ENCODE results near the gene CHKA.

CHKA gene

GRCh38 chr11:68038718-68039525 lies 82.3 kb downstream of the CHKA start, which contains the start of gene TCIRG1:
Gene TCIRG1 (plus strand): TSS chr11:68039025. CDS start chr11:68041272, 2,247 bp downstream.
- H3K9ac ChIP-seq (ENCODE audit: low read depth, low read length), result peak within 1 kb of the TSS; percentile 89
- H3K9me3 ChIP-seq (replicated peaks; ENCODE audit: low read length), result no peaks in the 10 kb centered on the region
- no peaks in the 10 kb centered on the region for H3K27me3 ChIP-seq (ENCODE audit: control insufficient read depth, insufficient read depth, low read length)
- peak within 1 kb of the TSS; percentile 91 for H3K4me3 ChIP-seq (ENCODE audit: low read length)
- H3K4me1 ChIP-seq (ENCODE audit: control insufficient read depth, insufficient read depth, low read length), result peaks cover 53% of the 10 kb centered on the region
- peaks cover 17% of the 10 kb centered on the region for H3K36me3 ChIP-seq (ENCODE audit: insufficient read depth, low read length)
- peak within 1 kb of the TSS; percentile 90 for H3K4me2 ChIP-seq (ENCODE audit: low read length)

- peaks cover 56% of the 10 kb centered on the region for H3K4me1 ChIP-seq (ENCODE audit: control insufficient read depth, insufficient read depth, low read length)
- H3K4me2 ChIP-seq (ENCODE audit: low read length), result peak overlapping the region; percentile 90
- H3K9me3 ChIP-seq (replicated peaks; ENCODE audit: low read length), result no peaks in the 10 kb centered on the region
- peak overlapping the region; percentile 89 for H3K9ac ChIP-seq (ENCODE audit: low read depth, low read length)
- no peaks in the 10 kb centered on the region for H3K27me3 ChIP-seq (ENCODE audit: control insufficient read depth, insufficient read depth, low read length)
- peaks cover 23% of the 10 kb centered on the region for H3K36me3 ChIP-seq (ENCODE audit: insufficient read depth, low read length)
- peak overlapping the region; percentile 91 for H3K4me3 ChIP-seq (ENCODE audit: low read length)
These were observed 82.9 kb downstream of the CHKA start for GRCh38 chr11:68038226-68038717.

- Histone ChIP-seq H3K4me3 (ENCODE audit: low read length) (peak overlapping the region; percentile 91), H3K9ac (ENCODE audit: low read depth, low read length) (peak overlapping the region; percentile 89), H3K4me2 (ENCODE audit: low read length) (peak overlapping the region; percentile 90), H3K27me3 (ENCODE audit: control insufficient read depth, insufficient read depth, low read length) (no peaks in the 10 kb centered on the region), H3K36me3 (ENCODE audit: insufficient read depth, low read length) (peaks cover 20% of the 10 kb centered on the region), H3K9me3 (replicated peaks; ENCODE audit: low read length) (no peaks in the 10 kb centered on the region), H3K4me1 (ENCODE audit: control insufficient read depth, insufficient read depth, low read length) (peaks cover 49% of the 10 kb centered on the region)
These were observed 83.6 kb downstream of the CHKA start for GRCh38 chr11:68037411-68038225.

- peaks cover 56% of the 10 kb centered on the region for H3K4me1 ChIP-seq (ENCODE audit: control insufficient read depth, insufficient read depth, low read length)
- H3K9me3 ChIP-seq (replicated peaks; ENCODE audit: low read length), result no peaks in the 10 kb centered on the region
- H3K27me3 ChIP-seq (ENCODE audit: control insufficient read depth, insufficient read depth, low read length), result no peaks in the 10 kb centered on the region
- H3K9ac ChIP-seq (ENCODE audit: low read depth, low read length), result no peak overlapping the region
- no peak overlapping the region for H3K4me2 ChIP-seq (ENCODE audit: low read length)
- H3K36me3 ChIP-seq (ENCODE audit: insufficient read depth, low read length), result peaks cover 27% of the 10 kb centered on the region
- H3K4me3 ChIP-seq (ENCODE audit: low read length), result no peak overlapping the region
These were observed 84.4 kb downstream of the CHKA start for GRCh38 chr11:68036717-68037239.

GRCh38 chr11:68036141-68036716 lies 85.0 kb downstream of the CHKA start:
- H3K36me3 ChIP-seq (ENCODE audit: insufficient read depth, low read length), result peaks cover 27% of the 10 kb centered on the region
- peaks cover 56% of the 10 kb centered on the region for H3K4me1 ChIP-seq (ENCODE audit: control insufficient read depth, insufficient read depth, low read length)
- no peak overlapping the region for H3K4me3 ChIP-seq (ENCODE audit: low read length)
- no peaks in the 10 kb centered on the region for H3K9me3 ChIP-seq (replicated peaks; ENCODE audit: low read length)
- H3K4me2 ChIP-seq (ENCODE audit: low read length), result no peak overlapping the region
- no peaks in the 10 kb centered on the region for H3K27me3 ChIP-seq (ENCODE audit: control insufficient read depth, insufficient read depth, low read length)
- no peak overlapping the region for H3K9ac ChIP-seq (ENCODE audit: low read depth, low read length)

- H3K4me1 ChIP-seq (ENCODE audit: control insufficient read depth, insufficient read depth, low read length), result peaks cover 48% of the 10 kb centered on the region
- H3K36me3 ChIP-seq (ENCODE audit: insufficient read depth, low read length), result peaks cover 24% of the 10 kb centered on the region
- H3K4me2 ChIP-seq (ENCODE audit: low read length), result no peak overlapping the region
- no peak overlapping the region for H3K4me3 ChIP-seq (ENCODE audit: low read length)
- no peaks in the 10 kb centered on the region for H3K9me3 ChIP-seq (replicated peaks; ENCODE audit: low read length)
- H3K27me3 ChIP-seq (ENCODE audit: control insufficient read depth, insufficient read depth, low read length), result no peaks in the 10 kb centered on the region
- no peak overlapping the region for H3K9ac ChIP-seq (ENCODE audit: low read depth, low read length)
These were observed 85.8 kb downstream of the CHKA start for GRCh38 chr11:68035266-68035876.

- Histone ChIP-seq H3K9ac (ENCODE audit: low read depth, low read length) (no peak overlapping the region), H3K4me2 (ENCODE audit: low read length) (no peak overlapping the region), H3K36me3 (ENCODE audit: insufficient read depth, low read length) (peaks cover 24% of the 10 kb centered on the region), H3K4me1 (ENCODE audit: control insufficient read depth, insufficient read depth, low read length) (peaks cover 46% of the 10 kb centered on the region), H3K27me3 (ENCODE audit: control insufficient read depth, insufficient read depth, low read length) (no peaks in the 10 kb centered on the region), H3K9me3 (replicated peaks; ENCODE audit: low read length) (no peaks in the 10 kb centered on the region), H3K4me3 (ENCODE audit: low read length) (no peak overlapping the region)
These were observed 87.5 kb downstream of the CHKA start for GRCh38 chr11:68033708-68034045.

GRCh38 chr11:68032997-68033707 lies 88.0 kb downstream of the CHKA start:
- Histone ChIP-seq H3K4me1 (ENCODE audit: control insufficient read depth, insufficient read depth, low read length) (peaks cover 46% of the 10 kb centered on the region), H3K9ac (ENCODE audit: low read depth, low read length) (no peak overlapping the region)

GRCh38 chr11:68032003-68032402 lies 89.2 kb downstream of the CHKA start:
- Histone ChIP-seq H3K4me1 (ENCODE audit: control insufficient read depth, insufficient read depth, low read length) (peaks cover 52% of the 10 kb centered on the region), H3K4me3 (ENCODE audit: low read length) (peak overlapping the region; percentile 88), H3K36me3 (ENCODE audit: insufficient read depth, low read length) (peaks cover 29% of the 10 kb centered on the region), H3K27me3 (ENCODE audit: control insufficient read depth, insufficient read depth, low read length) (no peaks in the 10 kb centered on the region), H3K9me3 (replicated peaks; ENCODE audit: low read length) (no peaks in the 10 kb centered on the region), H3K4me2 (ENCODE audit: low read length) (peak overlapping the region; percentile 98), H3K9ac (ENCODE audit: low read depth, low read length) (no peak overlapping the region)

More at GRCh38 chr11:68032997-68033707, 88.0 kb downstream of the CHKA start:
- peaks cover 24% of the 10 kb centered on the region for H3K36me3 ChIP-seq (ENCODE audit: insufficient read depth, low read length)
- no peak overlapping the region for H3K4me3 ChIP-seq (ENCODE audit: low read length)
- no peak overlapping the region for H3K4me2 ChIP-seq (ENCODE audit: low read length)
- H3K9me3 ChIP-seq (replicated peaks; ENCODE audit: low read length), result no peaks in the 10 kb centered on the region
- H3K27me3 ChIP-seq (ENCODE audit: control insufficient read depth, insufficient read depth, low read length), result no peaks in the 10 kb centered on the region

GRCh38 chr11:68031144-68031464 lies 90.1 kb downstream of the CHKA start:
- Histone ChIP-seq H3K9ac (ENCODE audit: low read depth, low read length) (peak overlapping the region; percentile 95), H3K27me3 (ENCODE audit: control insufficient read depth, insufficient read depth, low read length) (no peaks in the 10 kb centered on the region), H3K4me3 (ENCODE audit: low read length) (peak overlapping the region; percentile 88), H3K4me2 (ENCODE audit: low read length) (peak overlapping the region; percentile 98), H3K9me3 (replicated peaks; ENCODE audit: low read length) (no peaks in the 10 kb centered on the region), H3K4me1 (ENCODE audit: control insufficient read depth, insufficient read depth, low read length) (peaks cover 53% of the 10 kb centered on the region), H3K36me3 (ENCODE audit: insufficient read depth, low read length) (peaks cover 27% of the 10 kb centered on the region)

Data from skeletal muscle satellite cell (primary cell).